MG63 (cell line): Measurements from ENCODE around the gene SYVN1. TPM values are rescaled to one million over a fixed set of nuclear protein-coding genes. Genes with fewer than 3 reads are reported as not detected.

Experiments
- DNase-seq: peaks from one replicate; pipeline ENCODE4 v3.0.0-alpha.2; 2020
- H3K27me3 ChIP-seq: fragments of 250-450 bp; sonication (Bioruptor Pico); 2 replicates; pipeline ENCODE4 v1.5.1; 2020; ENCODE audit warnings: mild to moderate bottlenecking, moderate library complexity
- H3K36me3 ChIP-seq: fragments of 250-450 bp; sonication (Bioruptor Pico); 2 replicates; pipeline ENCODE4 v1.5.1; 2020; ENCODE audit warnings: mild to moderate bottlenecking, moderate library complexity
- H3K4me3 ChIP-seq: fragments of 250-450 bp; sonication (Bioruptor Pico); 2 replicates; pipeline ENCODE4 v1.5.1; 2020; ENCODE audit warnings: mild to moderate bottlenecking, moderate library complexity
- H3K9me3 ChIP-seq: fragments of 250-450 bp; sonication (Bioruptor Pico); 2 replicates; pipeline ENCODE4 v1.5.1; 2020; ENCODE audit warnings: mild to moderate bottlenecking, moderate library complexity
- total RNA-seq: library from RNA; depleted of rRNA; stranded (reverse); fragments of >200 nt; shearing (Covaris generic); gene quantifications from 2 replicates; pipeline ENCODE4 v1.2.3, GENCODE V29; 2014; ENCODE audit warnings: low replicate concordance

The SYVN1 gene
- total RNA-seq, 1 experiment from 2014 or later = 18.3 TPM

- Histone ChIP-seq H3K4me3 (peak overlapping the region; percentile 97), H3K27me3 (no peaks in the 10 kb centered on the region), H3K9me3 (no peaks in the 10 kb centered on the region), H3K36me3 (peaks cover 43% of the 10 kb centered on the region)
- no peak for DNase-seq
Observed at GRCh38 chr11:65132988-65133700, 1.2 kb downstream of the SYVN1 start.

DNA sequence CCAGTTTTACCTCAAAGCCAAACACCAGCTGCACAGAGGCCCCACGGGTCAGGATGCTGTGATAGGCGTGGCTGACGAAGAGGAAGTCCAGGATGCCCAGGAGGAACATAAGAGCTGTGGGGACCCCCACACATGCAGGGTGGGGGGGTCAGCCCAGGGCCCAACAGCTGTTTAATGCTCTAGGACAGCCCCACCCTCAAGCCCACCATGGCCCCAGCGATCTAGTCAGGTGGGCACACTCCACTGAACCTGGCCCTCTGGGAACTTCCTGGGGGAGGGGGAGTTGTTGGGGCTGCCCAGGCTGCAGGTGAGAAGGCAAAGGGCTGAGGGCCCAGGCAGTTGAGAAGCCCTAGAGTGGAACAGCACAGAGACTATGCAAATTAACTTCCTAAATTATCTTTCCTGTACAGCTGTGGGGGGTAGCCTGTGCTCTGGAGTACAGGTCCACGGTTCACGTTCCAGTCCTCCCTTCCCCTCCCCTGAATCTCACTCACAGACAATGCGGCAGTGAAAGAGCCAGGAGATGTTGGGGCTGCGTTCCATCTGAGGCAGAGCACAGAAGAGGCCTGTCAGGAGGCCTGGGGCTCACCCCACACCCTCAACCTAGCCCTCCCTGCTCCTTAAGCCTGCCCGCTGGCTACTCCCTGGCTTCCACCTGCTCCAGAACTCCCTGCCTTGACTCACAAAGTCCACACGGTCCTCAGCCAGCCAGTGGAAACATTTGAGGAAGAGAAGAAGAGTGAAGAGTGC lies 1.9 kb downstream of the SYVN1 start:
- peaks cover 43% of the 10 kb centered on the region for H3K36me3 ChIP-seq
- no peaks in the 10 kb centered on the region for H3K9me3 ChIP-seq
- DNase-seq = no peak
- no peaks in the 10 kb centered on the region for H3K27me3 ChIP-seq
- H3K4me3 ChIP-seq = no peak overlapping the region

DNA sequence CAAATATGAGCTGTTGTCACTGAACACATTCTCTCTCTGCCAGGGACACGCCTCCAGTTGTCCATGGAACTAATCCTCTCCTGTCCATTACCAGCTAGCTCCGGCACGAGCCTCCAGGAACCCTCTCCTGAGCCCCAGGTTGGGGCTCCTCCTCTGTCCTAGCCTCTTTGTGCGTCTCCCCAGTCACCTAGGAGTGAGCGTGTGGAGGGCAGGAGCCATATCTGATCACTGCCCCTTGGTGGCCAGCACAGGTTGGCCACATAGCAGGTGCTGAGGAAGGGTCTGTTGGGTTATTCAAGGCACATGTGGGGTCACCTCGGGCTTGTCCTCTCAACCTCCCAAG lies 2.5 kb downstream of the SYVN1 start:
- peaks cover 48% of the 10 kb centered on the region for H3K36me3 ChIP-seq
- no peak overlapping the region for H3K4me3 ChIP-seq
- DNase-seq = no peak
- no peaks in the 10 kb centered on the region for H3K9me3 ChIP-seq
- H3K27me3 ChIP-seq = no peaks in the 10 kb centered on the region

GRCh38 chr11:65131417-65131776 lies 2.9 kb downstream of the SYVN1 start:
- H3K4me3 ChIP-seq = no peak overlapping the region
- H3K9me3 ChIP-seq = no peaks in the 10 kb centered on the region
- DNase-seq = no peak
- H3K27me3 ChIP-seq = no peaks in the 10 kb centered on the region
- H3K36me3 ChIP-seq = peaks cover 49% of the 10 kb centered on the region

- Histone ChIP-seq H3K9me3 (no peaks in the 10 kb centered on the region), H3K36me3 (peaks cover 49% of the 10 kb centered on the region), H3K27me3 (no peaks in the 10 kb centered on the region), H3K4me3 (no peak overlapping the region)
- no peak for DNase-seq
Observed at GRCh38 chr11:65130631-65131416, 3.5 kb downstream of the SYVN1 start.

- peaks cover 50% of the 10 kb centered on the region for H3K36me3 ChIP-seq
- no peak overlapping the region for H3K4me3 ChIP-seq
- H3K9me3 ChIP-seq = no peaks in the 10 kb centered on the region
- H3K27me3 ChIP-seq = no peaks in the 10 kb centered on the region
- no peak for DNase-seq
Observed at GRCh38 chr11:65129649-65130441, 4.5 kb downstream of the SYVN1 start.

GRCh38 chr11:65128182-65129145 lies 5.9 kb downstream of the SYVN1 start:
- no peak for DNase-seq
- Histone ChIP-seq H3K36me3 (peaks cover 52% of the 10 kb centered on the region), H3K9me3 (no peaks in the 10 kb centered on the region), H3K27me3 (no peaks in the 10 kb centered on the region), H3K4me3 (no peak overlapping the region)

DNA sequence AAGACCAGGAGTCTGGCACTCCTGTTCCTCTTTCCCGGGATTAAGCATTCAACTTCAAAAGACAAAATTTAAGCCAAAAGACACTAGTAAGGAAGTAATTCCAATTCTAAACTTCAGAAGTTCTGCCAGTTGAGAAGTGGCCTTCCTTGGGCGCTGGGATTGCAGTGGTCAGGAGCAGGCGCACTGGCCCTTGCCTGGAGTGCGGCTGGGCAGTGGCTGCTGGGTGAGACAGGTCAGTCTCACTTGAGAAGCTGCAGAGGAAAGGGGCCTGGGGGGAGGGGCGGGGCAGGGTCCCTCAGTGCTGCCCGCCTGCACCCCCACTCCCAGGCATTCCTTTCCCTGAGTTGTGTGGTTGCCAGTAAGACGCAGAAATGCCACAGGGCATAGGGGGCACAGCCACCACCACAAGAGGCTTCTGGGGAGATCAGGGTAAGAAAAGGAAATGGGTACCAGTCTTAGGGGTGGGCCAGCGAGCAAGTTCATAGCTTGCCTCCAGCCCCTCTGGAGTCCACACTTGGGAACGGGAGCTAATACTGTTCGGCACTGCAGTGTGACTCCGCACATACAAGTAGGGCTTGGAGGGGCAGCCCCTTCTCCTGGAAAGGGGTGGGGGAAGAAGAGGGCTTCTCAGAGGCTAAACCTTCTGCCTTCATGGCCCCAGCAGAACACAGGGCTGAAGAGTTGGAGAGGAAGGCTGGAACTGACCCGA lies 6.7 kb downstream of the SYVN1 start:
- no peak for DNase-seq
- H3K27me3 ChIP-seq = no peaks in the 10 kb centered on the region
- peaks cover 48% of the 10 kb centered on the region for H3K36me3 ChIP-seq
- H3K9me3 ChIP-seq = no peaks in the 10 kb centered on the region
- no peak overlapping the region for H3K4me3 ChIP-seq

- H3K4me3 ChIP-seq = no peak overlapping the region
- no peaks in the 10 kb centered on the region for H3K27me3 ChIP-seq
- DNase-seq = no peak
- H3K36me3 ChIP-seq = peaks cover 41% of the 10 kb centered on the region
- H3K9me3 ChIP-seq = no peaks in the 10 kb centered on the region
Observed at GRCh38 chr11:65126624-65127274, 7.6 kb downstream of the SYVN1 start.

GRCh38 chr11:65125197-65126056 lies 8.9 kb downstream of the SYVN1 start:
- no peak overlapping the region for H3K4me3 ChIP-seq
- DNase-seq = no peak
- H3K9me3 ChIP-seq = no peaks in the 10 kb centered on the region
- H3K27me3 ChIP-seq = no peaks in the 10 kb centered on the region
- peaks cover 47% of the 10 kb centered on the region for H3K36me3 ChIP-seq

GRCh38 chr11:65124480-65125196 lies 9.7 kb downstream of the SYVN1 start:
- no peak for DNase-seq
- Histone ChIP-seq H3K4me3 (no peak overlapping the region), H3K9me3 (no peaks in the 10 kb centered on the region), H3K27me3 (no peaks in the 10 kb centered on the region), H3K36me3 (peaks cover 52% of the 10 kb centered on the region)

DNA sequence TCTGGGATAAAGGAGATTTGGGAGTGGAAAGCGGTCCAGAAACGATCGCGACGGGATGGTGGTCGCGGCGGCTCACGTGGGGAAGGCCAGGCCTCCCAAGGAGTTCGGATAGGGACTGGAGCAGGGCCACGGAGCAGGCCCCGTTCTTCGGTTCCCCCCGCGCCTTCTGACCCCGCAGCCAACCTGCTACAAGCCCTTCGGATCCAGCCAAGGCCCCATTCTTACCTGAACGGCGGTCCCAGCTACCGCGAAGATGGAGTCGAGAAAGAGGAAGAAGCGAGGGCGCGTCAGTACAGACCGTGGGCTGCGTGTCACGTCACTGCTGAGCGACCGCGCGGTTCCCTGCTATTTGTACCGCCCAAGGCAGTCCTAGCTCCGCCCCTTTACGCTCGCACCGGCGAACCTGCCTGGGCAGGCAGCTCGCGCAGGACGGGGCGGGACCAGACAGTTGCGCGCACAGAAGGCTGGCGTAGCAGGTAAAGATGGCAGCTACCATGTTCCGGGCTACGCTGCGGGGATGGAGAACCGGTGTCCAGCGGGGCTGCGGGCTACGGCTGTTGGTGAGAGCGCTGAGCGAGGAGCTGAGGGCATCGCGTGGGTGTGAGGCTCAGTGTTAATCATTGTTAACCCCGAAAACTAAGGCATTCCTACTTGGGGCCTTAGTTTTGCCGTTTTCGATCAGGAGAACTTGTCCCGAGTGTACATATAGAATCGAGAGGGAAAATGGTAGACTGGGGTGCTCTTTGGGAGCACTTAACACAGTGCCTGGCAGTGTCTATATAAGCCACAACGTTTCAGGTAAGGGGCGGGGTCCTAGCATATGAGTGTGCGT lies 12.2 kb downstream of the SYVN1 start, which contains the start of the genes FAU and MRPL49:
Gene FAU, minus strand, starts transcription at position 270 of the 832 bp plus-strand sequence. CDS start 321 bp downstream, outside the sequence.
Gene MRPL49, plus strand, starts transcription at position 457 of the 832 bp plus-strand sequence. Its CDS starts 26 bp downstream, at position 483.
- peak; percentile 97 for DNase-seq
- peaks cover 59% of the 10 kb centered on the region for H3K36me3 ChIP-seq

More for the DNA sequence above, 12.2 kb downstream of the SYVN1 start, which contains the start of the genes FAU and MRPL49:
- Histone ChIP-seq H3K27me3 (no peaks in the 10 kb centered on the region), H3K9me3 (no peaks in the 10 kb centered on the region), H3K4me3 (peak within 1 kb of the TSS; percentile 99)
